Fibroblast of skin of abdomen (primary cell): ENCODE results near the gene CAMSAP1.

Source experiments
- DNase-seq: peaks from one replicate; pipeline ENCODE4 v3.0.0-alpha.2; 2013

Gene CAMSAP1

DNA sequence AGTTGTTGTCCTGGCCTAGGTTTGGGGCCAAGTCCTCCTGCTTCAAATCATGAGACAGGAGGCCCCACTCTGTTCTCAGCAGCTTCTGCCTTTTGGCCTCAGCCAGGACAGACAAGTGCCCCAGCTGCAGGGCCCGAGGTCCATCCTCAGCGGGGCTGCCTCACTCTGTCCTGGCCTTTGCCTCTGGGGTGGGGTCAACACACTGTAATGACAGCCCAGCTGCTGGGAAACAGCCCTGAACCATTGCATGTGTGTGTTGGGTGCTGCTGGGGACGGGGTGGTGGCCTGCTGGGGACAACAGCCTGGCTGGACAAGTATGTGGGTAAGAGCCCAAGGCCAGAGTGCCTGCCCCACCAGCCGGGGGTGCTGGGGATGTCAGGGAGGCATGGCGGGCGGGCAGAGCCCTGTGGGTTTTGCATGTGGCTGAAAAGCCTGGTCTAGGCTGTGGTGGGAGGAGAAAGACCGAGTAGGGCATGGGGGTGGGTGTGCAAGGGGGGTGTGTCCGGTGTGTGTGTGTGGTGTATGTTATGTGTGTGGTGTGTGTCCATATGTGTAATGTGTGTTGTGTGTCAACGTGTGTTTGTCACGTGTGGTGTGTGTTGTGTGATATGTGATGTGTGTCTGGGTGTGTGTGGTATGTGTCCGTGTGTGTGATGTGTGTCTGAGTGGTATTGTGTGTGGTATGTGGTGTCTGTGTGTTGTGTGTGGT, 133.7 kb downstream of the CAMSAP1 start:
- DNase-seq, result no peak

DNA sequence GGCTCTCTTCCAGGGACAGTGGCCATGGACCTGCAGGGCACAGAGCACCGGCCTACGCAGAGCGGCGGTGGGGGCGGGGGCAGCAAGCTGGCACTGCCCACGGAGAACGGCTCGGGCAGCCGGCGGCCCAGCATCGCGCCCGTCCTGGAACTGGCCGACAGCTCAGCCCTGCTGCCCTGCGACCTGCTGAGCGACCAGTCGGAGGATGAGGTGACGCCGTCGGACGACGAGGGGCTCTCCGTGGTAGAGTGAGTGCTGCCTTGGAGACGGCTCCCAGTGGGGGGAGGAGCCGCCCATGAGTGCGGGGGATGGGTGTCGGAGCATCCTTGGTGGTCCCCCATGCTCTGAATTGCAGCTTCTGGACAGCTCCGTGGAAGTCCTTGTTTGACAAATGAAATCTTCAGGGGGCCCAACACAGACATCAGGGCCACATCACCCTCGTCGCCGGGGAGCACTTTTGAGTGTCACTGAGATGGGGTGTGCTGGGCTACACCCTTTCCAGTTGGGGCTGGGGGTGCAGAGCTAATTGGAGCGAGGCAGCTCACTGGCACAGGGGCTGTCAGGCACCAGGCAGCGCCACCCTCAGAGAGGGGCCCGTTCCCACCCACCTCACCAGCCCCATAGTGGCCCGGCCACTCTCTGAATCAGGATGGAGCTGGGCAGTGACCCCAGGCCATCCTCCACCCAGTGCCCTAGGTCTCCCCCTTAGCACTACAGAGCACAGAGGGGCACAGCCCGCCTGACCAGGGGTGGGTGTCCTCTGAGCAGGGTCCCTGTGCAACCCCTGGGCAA, 134.4 kb downstream of the CAMSAP1 start:
- no peak for DNase-seq

- DNase-seq, result no peak
Observed at GRCh38 chr9:135772056-135772646, 135.2 kb downstream of the CAMSAP1 start.

DNA sequence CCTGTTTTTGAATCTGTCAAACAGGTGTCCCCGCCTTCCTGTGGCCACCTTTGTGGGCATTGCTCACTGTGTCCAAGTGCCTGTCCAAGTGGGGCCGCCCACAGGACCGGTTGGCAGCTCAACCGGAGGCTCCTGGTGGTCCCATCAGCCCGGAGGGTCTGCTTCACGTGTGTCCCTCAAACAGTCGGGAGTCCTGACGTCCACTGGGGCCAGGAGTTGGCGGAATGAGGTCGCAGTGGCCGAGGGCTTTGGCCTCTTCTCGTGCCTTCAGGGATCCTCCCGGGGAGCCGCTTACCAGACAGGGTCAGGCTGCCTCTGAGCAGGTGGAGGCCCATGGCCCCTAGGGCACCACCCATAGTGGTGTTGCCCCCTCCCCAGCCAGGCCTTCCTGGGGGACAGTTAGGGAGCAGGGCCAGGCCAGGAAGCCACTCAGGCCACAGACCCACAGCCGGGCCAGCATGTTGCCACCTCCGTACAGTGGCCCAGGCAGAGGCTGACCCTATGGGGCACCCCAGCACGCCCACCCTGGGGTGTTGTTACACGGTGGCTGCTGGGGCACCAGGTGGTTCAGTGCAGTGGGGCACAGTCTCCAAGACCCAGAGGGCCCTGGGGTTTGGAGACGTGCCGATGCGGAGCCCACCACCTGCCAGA, 135.8 kb downstream of the CAMSAP1 start:
- DNase-seq, result no peak

DNA sequence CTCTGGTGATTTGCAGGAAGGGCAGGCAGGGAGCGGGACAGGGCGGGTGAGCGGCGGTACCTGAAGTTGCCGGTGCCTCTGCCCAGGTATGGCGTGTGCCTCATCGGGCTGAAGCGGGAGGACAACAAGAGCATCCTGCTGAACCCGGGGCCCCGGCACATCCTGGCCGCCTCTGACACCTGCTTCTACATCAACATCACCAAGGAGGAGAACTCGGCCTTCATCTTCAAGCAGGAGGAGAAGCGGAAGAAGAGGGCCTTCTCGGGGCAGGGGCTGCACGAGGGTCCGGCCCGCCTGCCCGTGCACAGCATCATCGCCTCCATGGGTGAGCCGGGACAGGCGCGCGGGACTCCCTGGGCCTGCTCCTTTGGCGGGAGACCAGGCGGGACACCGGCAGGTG, 136.6 kb downstream of the CAMSAP1 start:
- no peak for DNase-seq

DNA sequence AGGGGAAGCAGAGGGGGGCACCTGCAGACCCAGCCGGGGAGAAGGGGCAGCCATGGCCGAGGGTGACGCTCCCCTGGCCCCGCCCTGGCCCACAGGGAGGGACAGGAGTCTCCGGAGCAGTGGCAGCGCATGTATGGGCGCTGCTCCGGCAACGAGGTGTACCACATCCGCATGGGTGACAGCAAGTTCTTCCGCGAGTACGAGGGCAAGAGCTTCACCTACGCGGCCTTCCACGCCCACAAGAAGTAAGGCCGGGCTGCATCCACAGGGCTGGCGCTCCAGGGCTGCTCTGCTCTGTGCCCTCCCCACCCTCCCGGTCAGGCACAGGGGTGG, 137.2 kb downstream of the CAMSAP1 start:
- no peak for DNase-seq

GRCh38 chr9:135769489-135770202, 137.7 kb downstream of the CAMSAP1 start:
- no peak for DNase-seq

- no peak for DNase-seq
Observed at GRCh38 chr9:135768516-135769218, 138.7 kb downstream of the CAMSAP1 start.

DNA sequence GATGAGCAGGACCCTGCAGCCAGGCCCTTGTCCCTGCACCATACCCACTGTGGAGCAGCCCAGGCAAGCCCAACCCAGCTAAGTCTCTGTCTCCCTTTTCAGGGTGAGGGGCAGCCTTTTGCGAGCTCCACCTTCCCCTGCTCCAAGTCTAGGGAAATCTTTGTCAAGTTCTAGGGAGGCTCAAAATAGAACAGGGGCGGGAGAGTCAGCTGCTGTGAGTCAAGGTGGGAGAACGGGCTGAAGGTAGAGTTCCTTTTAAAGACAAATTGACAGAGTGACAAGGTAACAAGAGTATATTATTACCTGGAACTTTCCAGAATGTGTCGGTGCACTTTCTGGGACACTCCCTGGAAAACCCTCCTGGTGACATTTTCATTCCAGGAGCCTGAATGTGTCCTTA, 140.6 kb downstream of the CAMSAP1 start:
- DNase-seq, result no peak

DNA sequence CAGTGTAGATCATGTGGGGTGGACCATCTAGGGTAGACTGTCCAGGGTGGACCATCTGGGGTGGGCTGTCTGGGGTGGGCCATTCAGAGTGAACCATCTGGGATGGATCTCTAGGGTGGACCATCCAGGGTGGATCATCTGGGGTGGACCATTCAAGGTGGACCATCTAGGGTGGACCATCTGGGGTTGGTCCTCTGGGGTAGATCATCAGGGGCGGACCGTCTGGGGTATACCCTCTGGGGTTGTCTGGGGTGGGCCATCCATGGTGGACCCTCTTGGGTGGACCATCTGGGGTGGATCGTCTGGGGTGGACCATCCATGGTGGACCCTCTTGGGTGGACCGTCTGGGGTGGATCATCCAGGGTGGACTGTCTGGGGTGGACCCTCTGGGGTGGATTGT, 141.1 kb downstream of the CAMSAP1 start:
- DNase-seq, result peak; percentile 17

GRCh38 chr9:135765416-135765815, 141.9 kb downstream of the CAMSAP1 start:
- DNase-seq, result no peak

GRCh38 chr9:135764731-135765130, 142.6 kb downstream of the CAMSAP1 start:
- no peak for DNase-seq

DNA sequence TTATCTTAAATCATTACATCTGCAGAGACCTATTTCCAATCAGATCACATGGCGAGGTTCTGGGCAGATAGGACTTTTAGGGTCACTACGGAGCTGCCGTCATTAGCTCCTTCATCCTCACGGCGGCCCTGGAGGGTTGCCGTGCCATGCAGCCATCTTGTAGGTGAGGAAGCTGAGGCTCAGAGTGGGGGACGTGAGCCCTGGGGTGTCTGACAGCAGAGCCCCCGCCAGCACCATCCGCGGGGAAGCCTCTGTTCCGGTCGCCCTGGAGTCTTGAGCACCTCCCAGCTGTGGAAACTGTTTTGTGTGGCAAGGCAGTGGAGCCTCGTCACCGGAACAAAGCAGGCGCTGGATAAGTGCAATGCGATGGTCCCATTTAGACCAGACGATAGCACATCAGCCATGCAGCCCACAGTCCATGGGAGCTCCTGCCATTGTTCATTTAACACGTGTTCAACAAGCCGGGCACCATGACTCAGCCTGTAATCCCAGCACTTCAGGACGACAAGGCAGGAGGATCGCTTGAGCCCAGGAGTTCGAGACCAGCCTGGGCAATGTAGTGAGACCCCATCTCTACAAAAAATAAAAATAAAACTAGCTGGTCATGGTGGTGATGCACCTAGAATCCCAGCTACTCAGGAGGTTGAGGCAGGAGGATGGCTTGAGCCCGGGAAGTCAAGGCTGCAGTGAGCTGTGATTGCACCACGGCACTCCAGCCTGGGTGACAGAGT, 143.5 kb downstream of the CAMSAP1 start:
- no peak for DNase-seq

- no peak for DNase-seq
Observed at GRCh38 chr9:135762921-135763320, 144.4 kb downstream of the CAMSAP1 start.

DNA sequence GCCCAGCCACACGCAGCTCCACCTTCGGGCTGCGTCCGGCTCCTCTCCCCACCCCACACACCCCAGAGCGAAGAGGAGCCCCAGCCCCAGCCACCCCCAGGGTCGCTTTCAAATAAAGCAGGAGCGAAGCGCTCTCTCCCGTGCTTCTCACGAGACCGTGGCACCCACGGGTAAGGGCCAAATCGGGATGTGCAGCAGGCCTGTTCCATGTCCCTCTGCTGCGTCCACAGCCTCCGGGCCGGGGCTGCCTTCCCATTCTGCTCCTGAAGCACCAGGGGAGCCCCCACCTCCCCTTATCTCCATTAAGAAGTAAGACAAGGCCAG, 145.5 kb downstream of the CAMSAP1 start:
- DNase-seq, result no peak

- no peak for DNase-seq
Observed at GRCh38 chr9:135761150-135761844, 146.0 kb downstream of the CAMSAP1 start.

DNA sequence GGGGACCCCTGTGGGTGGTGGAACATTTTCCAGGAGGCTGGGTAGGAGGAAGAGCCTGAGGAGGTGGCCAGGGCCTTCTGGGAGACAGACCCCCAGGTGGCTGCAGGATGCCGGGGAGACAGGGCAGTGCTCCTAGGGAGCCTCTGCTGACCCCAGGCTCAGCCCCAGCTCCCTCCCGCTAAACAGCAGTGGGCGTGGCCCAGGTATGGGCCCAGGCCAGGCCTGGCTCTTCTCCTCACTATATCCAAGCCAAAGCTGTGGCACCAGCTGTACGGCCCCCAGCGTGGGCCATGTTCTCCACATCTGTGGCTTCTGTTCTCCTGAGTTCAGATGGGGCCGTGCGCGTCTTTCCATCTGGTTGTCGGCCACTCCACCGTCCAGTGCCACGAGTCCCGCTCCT, 146.9 kb downstream of the CAMSAP1 start:
- DNase-seq, result no peak

DNA sequence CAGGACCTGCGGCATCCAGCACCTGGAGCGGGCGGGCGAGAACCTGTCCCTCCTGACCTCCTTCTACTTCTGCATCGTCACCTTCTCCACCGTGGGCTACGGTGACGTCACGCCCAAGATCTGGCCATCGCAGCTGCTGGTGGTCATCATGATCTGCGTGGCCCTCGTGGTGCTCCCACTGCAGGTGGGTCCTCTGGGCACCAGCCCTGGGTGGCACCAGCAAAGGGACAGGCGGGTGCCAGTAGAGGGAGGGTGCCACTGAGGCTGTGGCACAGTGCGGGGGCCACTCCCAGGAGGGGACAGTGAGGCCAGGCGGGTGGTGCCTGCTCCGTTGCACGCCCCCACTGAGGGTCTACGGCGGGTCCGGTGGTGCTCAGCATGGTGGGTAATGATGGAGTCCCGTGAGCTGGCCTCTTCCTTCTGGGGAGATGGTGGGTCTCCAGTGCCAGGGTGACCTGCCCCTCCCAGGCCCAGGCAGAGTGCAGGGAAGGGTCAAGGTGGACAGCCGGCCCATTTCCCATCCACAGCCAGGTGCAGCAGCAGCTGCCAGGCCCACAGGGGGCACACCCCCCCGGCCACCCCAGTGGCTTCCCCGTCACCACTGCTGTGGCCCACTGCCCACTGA, 147.6 kb downstream of the CAMSAP1 start:
- no peak for DNase-seq

DNA sequence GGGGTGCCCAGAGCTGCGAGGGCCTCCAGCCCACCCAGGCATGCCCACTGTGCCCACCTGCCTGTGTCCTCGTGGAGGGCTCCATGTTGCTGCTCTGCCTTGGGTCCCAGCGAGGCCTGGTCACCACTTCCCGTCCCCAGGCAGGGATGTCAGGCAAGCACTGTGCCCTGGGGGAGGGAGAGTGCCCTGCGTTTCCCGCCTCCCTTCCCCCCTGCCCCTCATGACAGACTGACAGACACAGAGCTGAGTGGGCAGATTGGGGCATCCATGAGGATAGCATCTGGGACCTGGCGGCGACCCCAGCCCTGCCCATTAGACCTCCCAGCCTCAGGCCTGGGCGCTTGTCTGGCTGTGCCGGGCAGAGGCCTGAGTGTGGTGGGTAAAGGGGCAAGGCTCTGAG, 148.5 kb downstream of the CAMSAP1 start:
- no peak for DNase-seq
